HG03571 (cell line): ENCODE data around the gene USH1G.
"Not testable (repeated sequence)": the region's sequence is repeated elsewhere in the genome, so short reads cannot be mapped to it uniquely, and the experiment has no call there.

ENCODE experiments used
- ATAC-seq: cut with Tn5 transposase; IDR thresholded peaks from one replicate; pipeline ENCODE4 v1.9.1; 2021; ENCODE audit not compliant: unreplicated experiment

Gene USH1G

DNA sequence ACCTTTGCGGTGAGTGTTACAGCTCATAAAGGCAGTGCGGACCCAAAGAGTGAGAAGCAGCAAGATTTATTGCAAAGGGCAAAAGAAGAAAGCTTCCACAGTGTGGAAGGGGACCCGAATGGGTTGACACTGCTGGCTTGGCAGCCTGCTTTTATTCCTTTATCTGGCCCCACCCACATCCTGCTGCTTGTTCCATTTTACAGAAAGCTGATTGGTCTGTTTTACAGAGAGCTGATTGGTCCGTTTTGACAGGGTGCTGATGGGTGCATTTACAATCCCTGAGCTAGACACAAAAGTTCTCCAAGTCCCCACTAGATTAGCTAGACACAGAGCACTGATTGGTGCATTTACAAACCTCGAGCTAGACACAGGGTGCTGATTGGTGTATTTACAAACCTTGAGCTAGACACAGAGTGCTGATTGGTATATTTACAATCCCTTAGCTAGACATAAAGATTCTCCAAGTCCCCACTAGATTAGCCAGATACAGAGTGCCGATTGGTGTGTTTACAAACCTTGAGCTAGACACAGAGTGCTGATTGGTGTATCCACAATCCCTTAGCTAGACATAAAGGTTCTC is 16.8 kb downstream of the USH1G start:
- ATAC-seq = not testable (repeated sequence)

DNA sequence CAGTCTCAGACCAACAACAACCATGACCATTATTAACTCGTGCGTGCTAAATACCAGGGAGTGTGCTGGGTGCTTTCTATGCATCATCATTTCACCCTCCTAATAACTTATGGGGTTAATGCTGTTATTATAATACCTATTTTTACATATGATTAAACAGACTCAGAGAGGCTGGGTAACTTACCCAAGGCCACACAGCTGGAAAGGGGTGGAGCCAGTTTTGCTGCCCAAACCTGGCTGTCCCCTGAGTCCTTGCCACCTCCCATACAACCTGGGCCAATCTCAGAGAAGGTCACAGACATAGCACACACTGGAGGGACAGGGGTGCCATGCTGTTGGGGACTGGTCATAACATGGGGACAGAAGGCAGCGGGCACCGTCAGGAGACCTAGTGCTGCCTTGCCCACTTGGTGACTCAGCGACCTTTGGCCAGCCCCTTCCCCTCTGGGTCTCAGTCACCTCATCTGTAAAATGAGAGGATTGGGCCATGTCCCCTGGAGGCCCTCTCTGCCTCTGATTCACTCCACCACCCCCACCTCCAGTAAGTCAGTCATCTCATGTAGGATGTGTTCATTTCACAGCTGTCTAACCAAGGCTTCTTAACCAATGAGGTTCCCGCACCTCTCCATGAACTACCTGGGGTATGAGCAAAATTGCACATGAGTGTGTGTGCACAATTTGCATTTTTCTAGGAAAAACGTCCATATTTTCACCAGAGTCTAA is 18.2 kb downstream of the USH1G start:
- ATAC-seq = no peak

GRCh38 chr17:74903671-74904070 is 19.4 kb downstream of the USH1G start:
- ATAC-seq = no peak

- no peak for ATAC-seq
Measured at GRCh38 chr17:74903034-74903433, 20.0 kb downstream of the USH1G start.

- no peak for ATAC-seq
Measured at GRCh38 chr17:74901353-74902135, 21.5 kb downstream of the USH1G start.

DNA sequence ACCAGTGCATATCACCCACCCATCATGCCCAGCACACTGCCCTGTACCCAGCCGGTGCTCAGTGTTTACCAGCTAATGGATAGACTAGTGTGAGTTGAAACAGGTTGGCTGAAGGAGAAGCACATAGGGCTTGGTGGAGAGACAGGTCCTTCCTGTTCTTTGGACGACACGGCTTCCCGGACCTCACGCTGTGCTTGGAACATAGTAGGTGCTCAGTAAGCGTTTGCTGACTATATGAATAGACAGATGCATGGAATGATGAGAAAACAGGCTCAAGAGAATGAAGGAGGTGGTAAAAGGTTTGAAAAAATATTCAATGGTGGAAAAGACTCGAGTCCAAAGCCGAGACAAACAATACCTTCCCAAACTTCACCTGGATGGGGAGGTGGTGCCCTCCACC is 22.8 kb downstream of the USH1G start:
- no peak for ATAC-seq

- ATAC-seq = no peak
Measured at GRCh38 chr17:74898376-74898946, 24.6 kb downstream of the USH1G start.

DNA sequence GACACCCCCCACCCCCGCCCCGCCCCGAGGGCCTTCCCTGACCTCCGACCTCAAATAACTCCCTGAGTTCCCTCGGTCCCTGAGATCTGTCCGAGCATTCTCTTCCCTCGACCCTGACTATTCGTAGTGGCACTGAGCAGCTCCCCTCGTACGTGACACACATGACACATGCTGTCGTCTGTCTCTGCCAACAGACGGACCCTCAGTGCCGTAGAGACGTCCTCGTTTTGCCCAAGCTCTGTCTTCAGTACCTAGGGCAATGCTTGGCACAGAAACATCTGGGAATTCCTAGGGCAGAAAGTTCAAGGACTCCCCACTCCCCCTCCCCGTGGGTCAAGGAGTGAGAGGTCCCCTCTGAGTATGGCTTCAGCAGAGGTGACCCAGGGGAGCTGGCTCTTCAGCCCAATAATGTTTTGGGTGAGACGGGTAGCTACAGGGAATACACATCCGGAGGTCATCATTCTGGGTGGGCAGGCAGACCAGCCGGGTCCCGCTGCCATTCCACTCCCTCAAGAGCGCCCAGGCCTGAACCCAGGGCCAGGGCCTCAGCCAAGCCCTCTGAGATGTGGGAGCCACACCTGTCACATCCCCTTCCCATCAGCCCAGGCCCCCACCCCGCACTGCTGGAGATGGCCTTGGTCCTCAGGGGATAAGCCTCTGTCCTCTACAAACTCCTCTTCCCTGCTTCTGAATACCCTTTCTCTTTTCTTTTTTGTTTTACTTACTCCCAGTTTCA is 29.0 kb downstream of the USH1G start:
- ATAC-seq = no peak

GRCh38 chr17:74892974-74893911 is 29.8 kb downstream of the USH1G start, which contains the start of gene FADS6:
TSS of gene FADS6 (minus strand) at chr17:74893633. CDS start at chr17:74893595, 38 bp downstream.
- no peak for ATAC-seq

DNA sequence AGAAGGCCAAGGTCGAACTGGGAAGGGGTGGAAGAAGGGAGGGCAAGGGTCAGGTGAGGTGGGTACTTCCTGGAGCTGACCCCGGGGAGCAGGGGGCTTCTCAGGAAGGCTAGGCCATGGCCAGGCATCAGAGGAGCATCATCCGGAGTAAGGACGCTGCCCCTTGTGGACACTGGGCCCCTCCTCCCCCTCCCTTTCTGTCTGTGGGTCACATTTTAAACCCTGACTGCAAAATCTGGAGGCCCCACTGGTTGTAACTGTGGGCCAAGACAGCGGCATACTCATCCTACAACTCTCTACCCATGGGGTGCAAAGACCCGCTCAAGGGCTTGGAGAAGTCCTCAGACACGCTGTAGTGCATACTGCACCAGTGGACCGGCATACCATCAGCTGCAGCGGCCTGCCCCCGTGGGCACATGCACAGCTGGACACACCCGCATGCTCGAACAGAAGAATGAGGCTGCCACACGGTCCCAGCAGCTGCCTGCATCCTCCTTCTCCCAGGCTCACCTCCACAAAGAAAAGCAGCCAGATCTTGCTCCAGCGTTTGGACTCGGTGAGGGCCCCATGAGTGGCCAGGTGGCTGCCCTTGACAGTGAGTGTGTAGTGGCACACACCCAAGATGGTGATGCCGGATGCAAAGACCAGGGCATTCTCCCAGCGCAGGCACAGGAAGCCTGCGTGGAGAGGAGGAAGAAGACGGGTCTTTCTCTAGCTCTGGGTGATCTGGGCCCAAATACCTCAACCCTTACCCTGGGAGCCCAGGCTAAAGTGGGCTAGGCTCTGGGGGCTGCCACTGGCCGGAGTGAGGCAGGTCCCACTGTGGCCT is 30.8 kb downstream of the USH1G start:
- no peak for ATAC-seq

DNA sequence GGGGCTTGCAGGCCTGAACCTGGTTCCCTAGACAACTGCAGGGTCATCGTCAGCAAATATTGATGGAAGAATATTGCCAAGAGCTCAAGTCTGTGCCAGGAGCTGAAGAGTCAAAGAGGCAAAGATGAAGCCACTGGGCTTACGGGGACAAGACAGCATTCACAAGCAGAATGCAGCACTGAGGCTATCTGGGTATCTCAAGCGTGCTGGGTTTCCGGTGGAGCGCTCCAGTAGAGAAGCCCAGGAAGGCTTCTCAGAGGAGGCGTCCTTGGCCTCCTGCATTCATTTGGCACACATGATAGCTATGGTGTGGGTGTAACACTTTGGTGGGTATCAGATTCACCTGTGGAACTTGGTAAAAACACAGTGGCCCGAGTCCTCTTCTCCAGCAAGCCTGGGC is 32.5 kb downstream of the USH1G start:
- ATAC-seq = no peak

- ATAC-seq = no peak
Measured at GRCh38 chr17:74888469-74888868, 34.6 kb downstream of the USH1G start.

- ATAC-seq = no peak
Measured at GRCh38 chr17:74883241-74883745, 39.8 kb downstream of the USH1G start.

- no peak for ATAC-seq
Measured at GRCh38 chr17:74882517-74883240, 40.4 kb downstream of the USH1G start.

GRCh38 chr17:74881073-74881472 is 42.0 kb downstream of the USH1G start:
- ATAC-seq = no peak

GRCh38 chr17:74879308-74879707 is 43.7 kb downstream of the USH1G start:
- ATAC-seq = no peak

GRCh38 chr17:74878658-74879057 is 44.4 kb downstream of the USH1G start:
- ATAC-seq = no peak
